NCI-H748 (cell line): ENCODE data around the gene LDAF1.
"Not testable (repeated sequence)": the region's sequence is repeated elsewhere in the genome, so short reads cannot be mapped to it uniquely, and the experiment has no call there.

Experiments
- DNase-seq: peaks from one replicate; lab custom pipeline; 2025; ENCODE audit not compliant: unreplicated experiment; lab: John Stamatoyannopoulos, UW

LDAF1 gene

DNA sequence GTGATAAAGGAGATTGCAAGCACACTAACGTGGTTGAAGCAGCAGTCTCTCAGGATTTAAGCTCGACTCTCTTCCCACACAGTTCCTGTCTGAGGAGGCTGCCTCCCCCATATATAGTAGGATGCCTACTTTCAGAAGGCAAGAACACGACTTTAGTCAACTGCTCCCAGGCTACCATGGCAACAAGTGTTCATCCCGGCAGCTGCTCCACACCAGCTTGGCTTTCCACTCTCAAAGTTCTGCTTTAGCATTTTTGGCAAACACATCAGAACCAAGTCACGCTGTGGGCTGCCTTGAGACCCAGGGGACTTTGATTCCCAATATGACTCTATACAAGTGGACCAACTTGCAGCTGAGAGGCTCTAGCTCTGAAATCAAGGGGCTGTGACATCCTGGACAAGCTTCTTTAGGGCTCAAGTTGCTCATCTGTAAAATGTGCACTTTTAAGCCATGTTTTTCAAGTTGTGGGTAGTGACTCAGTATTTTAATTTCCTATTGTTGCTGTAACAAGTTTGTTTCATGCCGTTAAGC is 36.4 kb downstream of the LDAF1 start:
- peak; percentile 13 for DNase-seq

DNA sequence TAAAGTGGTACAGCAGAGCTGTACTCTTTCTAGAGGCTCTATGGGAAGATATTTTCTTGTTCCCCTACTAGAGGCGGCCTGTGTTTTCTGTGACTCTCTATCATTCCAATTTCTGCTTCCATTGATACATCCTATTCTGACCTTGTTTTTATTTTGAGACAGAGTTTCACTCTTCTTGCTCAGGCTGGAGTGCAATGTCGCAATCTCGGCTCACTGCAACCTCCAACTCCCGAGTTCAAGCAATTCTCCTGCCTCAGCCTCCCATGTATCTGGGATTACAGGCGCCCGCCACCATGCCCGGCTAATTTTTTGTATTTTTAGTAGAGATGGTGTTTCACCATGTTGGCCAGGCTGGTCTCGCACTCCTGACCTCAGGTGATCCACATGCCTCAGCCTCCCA is 36.9 kb downstream of the LDAF1 start:
- DNase-seq, result not testable (repeated sequence)

DNA sequence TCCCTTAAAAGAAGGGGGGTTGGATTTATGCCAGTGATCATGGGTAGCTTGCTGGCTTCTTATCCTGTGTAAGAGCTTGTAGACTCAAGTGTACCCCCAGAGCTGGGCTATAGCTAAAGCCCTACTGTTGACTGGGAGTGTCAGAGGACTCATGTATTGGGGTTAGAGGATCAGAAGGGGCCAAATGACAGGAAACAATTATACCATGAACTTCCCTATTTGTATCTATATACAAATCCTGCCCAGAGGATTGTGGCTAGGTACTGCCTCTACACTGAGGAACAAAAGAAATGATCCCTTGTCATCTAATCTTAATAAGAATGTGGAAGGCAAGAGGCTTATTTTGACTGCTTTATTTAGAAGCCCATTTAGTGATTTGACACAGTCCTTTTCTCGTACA is 38.6 kb downstream of the LDAF1 start:
- DNase-seq, result no peak

DNA sequence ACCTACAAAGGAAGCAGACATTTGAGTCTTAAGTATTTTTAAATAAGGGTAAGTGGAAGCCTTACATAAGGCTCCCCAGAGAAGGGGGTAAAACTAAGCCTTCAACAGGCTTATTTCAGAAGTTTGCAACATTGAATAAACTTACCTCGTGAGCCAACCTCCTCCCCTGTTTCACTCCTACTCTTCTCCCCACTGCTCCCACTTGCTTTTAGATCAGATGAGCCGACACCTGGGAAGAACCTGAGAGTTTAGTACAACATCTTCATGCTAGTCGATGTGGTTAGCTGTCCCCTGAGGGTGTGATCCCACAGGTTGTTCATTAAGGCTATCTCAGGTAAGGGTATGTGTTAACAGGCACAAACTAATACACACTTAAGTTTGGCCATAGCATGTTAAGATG is 39.1 kb downstream of the LDAF1 start:
- no peak for DNase-seq

DNA sequence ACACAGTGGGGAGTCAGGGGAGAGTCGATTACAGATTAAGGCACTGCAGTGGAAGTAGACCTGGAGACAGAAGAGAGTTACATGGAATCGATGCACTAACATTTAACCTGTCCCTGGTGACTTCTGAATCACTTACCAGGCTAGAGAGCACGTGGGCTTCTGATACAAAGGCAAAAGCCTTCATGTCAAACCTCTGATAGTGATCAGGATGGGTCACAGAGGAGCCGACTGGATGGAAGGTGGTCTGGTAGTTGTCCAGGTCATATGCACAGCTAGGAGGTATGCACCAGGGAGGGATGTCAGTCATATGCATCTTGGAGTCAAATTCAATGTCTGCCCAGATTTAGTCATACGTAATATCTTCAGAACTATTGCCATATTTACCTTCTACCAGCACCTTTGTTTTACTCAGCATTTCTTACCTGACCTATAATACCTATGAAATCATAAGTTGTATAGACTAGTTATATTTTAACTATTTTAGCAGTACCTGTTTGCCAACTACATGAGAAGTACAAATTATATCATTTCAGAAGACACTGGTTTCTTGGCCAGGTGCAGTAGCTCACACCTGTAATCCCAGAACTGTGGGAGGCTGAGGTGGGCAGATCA is 41.2 kb downstream of the LDAF1 start:
- DNase-seq, result no peak

DNA sequence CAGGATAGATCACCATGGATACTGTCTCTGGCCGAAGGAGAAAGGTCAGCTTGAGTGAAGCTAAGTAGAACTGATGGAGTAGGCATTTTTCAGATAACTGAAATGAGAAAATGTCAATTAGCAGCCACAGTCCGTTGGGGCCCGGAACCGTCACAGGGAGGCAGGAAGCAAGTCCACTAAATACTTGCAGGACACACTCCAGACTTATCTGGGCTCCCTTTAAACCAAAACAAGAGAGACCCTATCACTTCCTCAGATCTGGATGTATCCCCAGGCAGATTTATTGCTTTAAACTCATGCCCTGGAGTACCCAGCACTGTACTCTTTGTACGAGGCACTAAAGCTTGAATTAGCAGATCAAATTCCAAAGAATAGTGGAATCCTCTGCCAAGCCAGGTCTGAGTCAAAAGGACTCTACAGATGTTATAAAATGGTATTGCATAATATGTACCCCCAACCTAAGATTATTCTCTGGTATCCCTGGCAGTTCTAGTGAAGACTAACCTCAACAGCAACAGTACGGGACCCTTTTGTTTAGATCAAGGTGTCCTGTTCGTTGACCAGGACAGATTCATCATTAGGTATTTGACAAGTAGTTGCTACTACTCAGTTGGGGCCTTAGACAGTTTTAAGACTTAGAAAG is 44.8 kb downstream of the LDAF1 start:
- DNase-seq, result no peak

DNA sequence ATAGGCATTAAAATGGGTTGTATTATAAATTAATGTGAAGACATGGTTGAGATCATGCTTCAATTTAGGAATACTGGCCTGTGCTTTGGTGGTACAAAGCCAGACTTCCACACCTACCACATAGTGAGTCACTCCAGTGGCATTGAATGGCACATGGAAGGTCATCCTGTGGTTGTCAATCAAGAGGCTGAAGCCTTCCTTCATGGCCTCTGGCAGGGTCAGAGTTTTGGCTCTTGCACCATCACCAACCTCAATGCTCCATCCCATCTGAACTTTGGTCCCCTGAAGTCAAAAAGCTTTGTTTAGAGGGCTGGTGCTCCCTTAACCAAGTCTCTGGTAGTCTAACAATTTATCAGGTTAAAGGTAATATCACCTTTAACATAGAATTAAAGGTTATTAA is 46.8 kb downstream of the LDAF1 start:
- DNase-seq, result no peak

DNA sequence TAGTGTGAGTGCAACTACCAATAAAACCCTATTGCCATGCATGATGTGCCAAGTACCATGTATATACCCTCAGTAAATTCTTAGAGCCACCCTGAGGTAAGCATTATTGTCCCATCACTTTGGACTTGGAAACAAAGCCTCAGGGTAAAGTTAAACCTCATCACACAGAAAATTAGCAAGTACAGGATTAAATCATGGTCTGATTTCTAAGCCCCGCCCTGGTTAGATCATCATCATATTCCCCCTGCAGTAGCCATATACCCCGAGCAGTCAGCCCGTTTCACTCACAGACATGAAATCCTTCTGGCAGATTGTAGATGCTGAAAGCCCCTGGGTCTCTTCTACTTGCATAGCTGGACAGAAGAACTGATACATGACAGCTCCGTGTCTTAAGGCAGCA is 48.1 kb downstream of the LDAF1 start:
- DNase-seq, result no peak

DNA sequence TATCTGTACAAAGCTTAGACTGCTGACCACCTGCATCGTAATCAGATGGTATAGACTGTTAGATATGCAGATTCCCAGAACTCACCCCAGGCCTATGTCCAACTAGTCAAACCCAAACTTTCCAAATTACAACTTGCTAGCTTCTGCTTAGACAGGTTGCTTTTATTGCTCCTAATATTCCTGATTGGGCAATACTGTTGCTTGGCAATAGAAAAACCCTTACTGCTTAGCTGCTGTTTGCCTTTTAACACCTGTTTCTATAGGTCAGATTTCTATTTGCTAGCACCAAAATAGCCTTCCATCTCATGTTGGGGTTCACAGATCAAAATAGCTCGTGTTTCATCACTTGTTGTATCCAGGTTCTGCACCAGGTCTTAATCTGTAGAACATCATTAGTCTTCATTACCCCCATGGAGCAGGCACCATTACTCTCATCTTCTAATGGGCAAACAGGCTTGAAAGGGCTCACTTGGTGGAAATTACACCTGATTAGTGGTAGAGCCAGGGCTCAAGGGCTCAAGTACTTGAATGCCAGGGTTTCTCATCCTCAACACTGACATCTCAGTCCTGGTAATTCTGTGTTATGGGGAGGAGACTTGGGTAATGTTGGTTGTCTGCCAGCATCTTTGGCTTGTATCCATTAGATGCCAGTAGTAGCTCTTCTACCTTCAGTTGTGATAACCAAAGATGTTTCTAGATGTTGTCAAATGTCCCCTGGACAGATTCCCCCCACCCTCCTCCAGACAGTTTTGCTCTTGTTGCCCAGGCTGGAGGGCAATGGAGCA is 50.2 kb downstream of the LDAF1 start:
- DNase-seq, result no peak

DNA sequence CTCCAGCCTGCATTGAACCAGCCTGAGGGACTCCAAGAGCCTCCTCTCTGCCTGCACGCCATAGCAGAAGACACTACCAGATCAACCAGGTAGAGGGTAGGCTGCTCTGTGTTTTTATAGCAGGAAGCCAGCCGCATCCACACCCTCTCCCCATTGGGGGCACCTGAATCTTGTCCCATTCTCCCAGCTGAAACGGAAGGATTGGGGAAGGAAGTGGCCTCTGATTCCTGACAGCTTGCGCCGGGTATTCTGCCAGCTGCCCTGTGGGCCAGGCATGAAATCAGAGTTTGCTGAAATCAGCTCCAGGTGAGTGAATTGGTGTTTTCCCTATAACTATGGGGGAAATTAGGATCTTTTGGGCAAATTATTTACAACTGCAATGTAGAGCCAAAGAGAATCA is 53.0 kb downstream of the LDAF1 start, which contains the start of gene ZP2:
Gene ZP2, minus strand, starts transcription at position 89 of the 400 bp plus-strand sequence. Its CDS starts 27 bp downstream, at position 62.
- no peak for DNase-seq

DNA sequence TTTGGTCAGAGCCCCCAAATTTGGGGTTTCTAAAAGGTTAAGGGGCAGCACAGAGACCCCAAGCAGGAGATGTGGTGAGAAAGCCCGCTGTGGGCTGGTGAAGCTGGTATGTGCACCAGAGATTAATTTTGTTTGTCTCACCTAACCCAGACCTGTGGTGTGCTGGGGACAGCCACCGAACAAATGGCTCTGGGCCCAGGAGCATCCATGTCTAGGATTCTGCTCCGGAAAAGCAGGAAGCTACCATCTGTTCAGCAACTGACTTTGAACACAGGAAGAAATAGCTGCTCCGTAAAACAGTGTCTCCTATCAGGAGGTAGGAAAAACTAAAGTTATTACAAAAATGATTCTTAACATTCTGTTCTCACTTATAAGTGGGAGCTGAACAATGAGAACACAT is 55.6 kb downstream of the LDAF1 start:
- DNase-seq, result no peak

DNA sequence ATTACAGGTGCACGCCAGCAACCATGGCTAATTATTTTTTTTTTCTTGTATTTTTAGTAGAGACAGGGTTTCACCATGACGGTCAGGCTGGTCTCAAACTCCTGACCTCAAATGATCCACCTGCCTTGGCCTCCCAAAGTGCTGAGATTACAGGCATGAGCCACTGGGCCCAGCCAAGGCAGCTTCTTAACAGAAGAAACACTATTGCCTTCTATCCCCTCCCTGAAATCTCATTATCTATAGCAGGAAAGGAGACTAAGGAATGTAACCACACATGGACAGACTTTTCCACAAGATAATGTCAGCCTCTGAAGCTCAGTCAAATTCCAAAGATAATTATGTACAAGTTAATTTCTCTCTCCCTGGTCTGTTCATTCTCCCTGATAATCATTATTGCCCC is 58.6 kb downstream of the LDAF1 start:
- DNase-seq, result no peak

DNA sequence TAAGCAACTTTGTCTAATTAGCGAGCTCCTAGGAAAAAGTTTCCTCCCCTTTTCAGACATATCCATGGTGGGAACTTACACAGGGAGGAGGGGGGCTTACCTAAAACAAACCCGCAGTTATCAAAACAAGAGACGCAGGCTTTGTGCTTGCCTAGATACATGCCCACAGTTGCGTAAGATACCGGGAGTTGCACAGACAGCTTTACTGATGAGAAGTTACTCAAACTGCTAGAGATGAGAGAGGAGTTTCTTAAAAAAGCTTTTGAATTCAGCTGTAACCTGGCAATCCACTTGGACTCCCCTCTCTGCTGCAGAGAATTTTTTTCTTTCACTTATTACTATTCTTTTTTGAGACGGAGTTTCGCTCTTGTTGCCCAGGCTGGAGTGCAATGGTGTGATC is 59.7 kb downstream of the LDAF1 start:
- DNase-seq, result no peak

DNA sequence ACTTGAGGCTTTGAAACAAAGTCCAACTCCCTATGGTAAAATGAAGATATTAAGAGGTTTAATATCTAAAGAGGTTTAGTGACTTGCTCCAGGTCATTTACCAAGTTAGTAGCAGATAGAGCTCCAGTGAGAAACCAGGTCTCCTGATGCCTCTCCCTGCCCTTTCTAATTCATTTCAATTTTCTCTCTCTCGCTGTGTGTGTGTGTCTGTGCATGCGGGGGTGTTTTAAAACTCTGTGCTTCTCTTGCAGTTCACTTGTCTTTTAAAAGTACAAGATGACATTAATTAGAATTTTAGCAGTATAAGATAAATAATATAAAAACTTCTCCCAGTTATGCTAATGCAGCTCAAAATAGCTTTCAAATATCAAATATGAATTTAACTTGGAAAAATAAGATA is 61.1 kb downstream of the LDAF1 start:
- DNase-seq, result no peak

DNA sequence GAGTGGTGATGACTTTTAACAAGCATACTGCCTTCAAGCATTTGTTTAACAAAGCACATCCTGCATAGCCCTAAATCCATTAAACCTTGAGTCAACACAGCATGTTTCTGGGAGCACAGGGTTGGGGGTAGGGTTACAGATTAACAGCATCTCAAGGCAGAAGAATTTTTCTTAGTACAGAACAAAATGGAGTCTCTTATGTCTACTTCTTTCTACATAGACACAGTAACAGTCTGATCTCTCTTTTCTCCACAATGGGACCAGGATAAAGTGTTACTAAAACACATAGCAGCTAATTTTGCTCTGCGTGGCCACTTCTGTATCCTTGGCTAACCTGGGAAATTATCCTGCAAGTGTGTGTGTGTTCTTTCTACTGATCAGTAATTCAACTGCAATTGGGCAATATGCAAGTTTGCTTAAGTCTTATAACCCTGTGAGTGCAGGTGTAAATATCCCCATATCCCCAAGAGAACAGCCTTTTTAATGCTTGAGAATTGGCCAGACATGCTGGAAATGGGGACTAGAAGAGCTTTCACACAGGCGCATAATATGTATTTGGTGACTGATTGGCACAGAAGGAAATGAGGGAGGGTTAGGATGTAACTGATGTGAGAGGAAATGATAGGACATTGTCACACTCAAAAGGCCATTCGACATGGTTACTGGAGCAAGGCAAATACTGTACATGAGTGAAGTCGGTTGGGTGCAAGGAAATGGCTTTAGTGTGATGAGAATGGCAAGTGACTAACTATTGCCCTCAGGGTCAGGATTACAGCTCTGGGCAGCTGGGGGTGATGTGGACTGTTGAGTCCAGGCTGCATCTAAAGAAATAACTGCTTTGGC is 64.2 kb downstream of the LDAF1 start:
- peak; percentile 7 for DNase-seq

DNA sequence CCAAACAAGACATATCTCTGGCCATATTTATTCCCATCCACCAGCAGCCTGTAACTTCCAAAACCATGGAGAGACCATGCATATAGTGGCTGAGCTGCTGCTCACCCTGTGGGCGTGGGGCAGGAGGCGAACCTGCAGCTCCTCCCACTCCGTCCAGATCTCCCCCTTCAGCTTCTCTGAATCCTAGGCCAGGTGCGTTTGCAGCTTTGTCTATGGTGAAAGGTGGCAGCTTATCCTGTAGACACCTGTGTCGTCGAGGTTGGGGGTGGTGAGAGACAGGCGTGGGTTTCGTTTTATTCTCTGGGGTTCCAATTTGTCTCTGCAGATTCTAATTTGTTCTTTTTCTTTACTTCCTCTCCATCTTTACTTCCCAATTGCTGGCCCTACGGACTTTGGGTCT is 65.3 kb downstream of the LDAF1 start:
- DNase-seq, result no peak

DNA sequence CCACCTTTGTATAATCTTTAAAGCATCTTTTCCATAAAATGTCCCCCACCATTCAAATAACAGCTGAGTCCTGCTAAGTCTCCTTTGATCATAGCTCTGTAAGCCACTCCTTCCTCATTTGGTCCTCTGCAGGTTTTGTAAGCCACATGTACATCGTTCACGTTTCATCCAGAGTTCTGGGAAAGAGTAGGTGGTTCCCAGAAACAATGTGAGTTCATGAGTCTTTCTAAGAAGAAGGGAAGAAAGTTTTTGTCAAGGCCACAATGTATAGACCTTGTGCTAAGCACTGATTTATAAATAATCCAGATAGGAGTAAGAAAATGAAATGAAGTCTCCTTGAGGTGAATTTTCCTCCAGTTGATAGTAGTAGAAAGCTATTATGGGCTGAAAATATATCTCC is 66.3 kb downstream of the LDAF1 start:
- no peak for DNase-seq

DNA sequence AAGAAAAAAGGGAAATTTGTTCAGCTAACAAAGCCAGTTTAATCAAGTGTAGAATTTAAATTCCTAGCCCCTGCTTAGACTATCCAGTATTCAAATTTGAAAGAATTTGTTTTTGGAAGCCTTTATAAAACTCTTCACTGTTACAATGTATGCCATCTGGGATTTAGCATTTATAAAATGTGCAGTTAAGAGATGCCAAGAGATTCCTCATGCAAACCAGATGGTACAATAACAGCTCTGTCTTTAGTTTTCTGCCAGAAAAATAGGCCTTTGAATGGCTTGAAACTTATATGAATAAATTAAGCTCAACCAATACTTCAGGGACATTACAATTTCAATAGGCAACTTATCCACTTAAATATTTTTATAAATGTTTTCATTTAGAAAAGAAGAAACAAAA is 68.3 kb downstream of the LDAF1 start:
- no peak for DNase-seq

DNA sequence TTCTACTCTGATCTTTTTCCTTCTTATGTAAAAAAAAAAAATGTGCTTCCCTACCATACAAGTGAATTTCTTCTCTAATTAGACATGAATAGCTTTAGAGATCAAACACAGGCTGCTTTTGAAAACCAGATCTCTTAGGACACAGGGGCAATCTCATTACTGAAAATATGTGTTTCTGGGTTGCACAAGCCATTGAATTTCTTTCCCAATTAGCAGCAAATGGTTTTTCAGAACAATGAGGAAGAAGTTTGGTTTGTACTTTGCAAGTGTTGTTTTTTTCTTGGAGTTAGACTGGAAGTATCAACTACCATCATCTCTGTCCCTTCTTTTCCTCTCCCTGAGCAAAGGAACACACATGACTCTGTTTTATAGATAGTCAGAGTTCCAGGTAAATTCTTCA is 69.4 kb downstream of the LDAF1 start:
- no peak for DNase-seq

DNA sequence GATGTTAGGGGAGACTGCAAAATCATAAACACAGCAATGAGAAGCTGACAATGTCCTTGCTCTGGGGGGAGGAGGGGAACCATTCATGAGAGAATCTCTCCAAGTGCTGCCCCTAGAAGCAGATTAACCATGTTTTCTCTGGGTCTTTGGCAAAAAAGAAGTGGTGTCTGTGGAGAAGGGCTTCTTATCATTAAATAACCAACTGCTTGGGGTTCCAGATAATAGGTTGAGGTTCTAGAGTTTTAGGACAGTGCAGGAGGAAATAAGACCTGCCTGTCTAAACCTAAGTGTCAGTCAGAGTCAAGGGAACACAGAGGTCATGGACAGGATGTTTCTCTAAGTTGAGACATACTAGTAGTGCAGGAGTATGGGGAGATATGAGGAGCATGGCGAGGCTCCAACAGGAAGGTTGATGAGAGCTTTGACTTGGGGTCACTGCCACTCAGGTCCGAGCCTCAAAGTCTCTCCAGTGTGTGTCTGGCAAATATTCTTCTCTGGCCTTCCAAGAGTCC is 69.9 kb downstream of the LDAF1 start:
- no peak for DNase-seq
